Measurements from ENCODE around the gene EHHADH.

Gene EHHADH

GRCh38 chr3:185276415-185276814 lies 22.6 kb upstream of the EHHADH start:
- Histone ChIP-seq H3K4me2 (ENCODE audit: low read depth, low read length, poor library complexity, severe bottlenecking) (no peak overlapping the region), H3K4me1 (ENCODE audit: insufficient read depth, low read length, poor library complexity, severe bottlenecking) (no peaks in the 10 kb centered on the region), H3K9ac (ENCODE audit: low read depth, low read length, poor library complexity, severe bottlenecking) (no peak overlapping the region), H2AFZ (ENCODE audit: low read length) (no peak overlapping the region), H3F3A (ENCODE audit: low read depth) (no peaks in the 10 kb centered on the region), H3K9me2 (replicated peaks; ENCODE audit: low read depth, low read length) (no peaks in the 10 kb centered on the region), H3K79me2 (ENCODE audit: insufficient read depth, low read length) (no peaks in the 10 kb centered on the region), H3K4me3 (ENCODE audit: low read length, poor library complexity, severe bottlenecking) (no peak overlapping the region), H4K20me1 (ENCODE audit: insufficient read depth, low read length, poor library complexity, severe bottlenecking) (no peaks in the 10 kb centered on the region), H3K36me3 (ENCODE audit: insufficient read depth, low read length) (no peaks in the 10 kb centered on the region), H3K27me3 (ENCODE audit: insufficient read depth, low read length, poor library complexity, severe bottlenecking) (peaks cover 4% of the 10 kb centered on the region), H3K9me3 (ENCODE audit: insufficient read depth, low read depth, low read length) (no peaks in the 10 kb centered on the region)
- no peak for TF ChIP-seq CTCF (conservative IDR thresholded peaks at IDR 0.05; ENCODE audit: low read length)
- TF ChIP-seq EZH2phosphoT487 (IDR thresholded peaks at IDR 0.05; ENCODE audit: borderline replicate concordance): no peak

GRCh38 chr3:185272033-185272432 lies 18.2 kb upstream of the EHHADH start:
- Histone ChIP-seq H3K4me2 (ENCODE audit: low read depth, low read length, poor library complexity, severe bottlenecking) (no peak overlapping the region), H3K27me3 (ENCODE audit: insufficient read depth, low read length, poor library complexity, severe bottlenecking) (peaks cover 4% of the 10 kb centered on the region), H3F3A (ENCODE audit: low read depth) (no peaks in the 10 kb centered on the region), H3K79me2 (ENCODE audit: insufficient read depth, low read length) (no peaks in the 10 kb centered on the region), H3K9me2 (replicated peaks; ENCODE audit: low read depth, low read length) (no peaks in the 10 kb centered on the region), H3K9ac (ENCODE audit: low read depth, low read length, poor library complexity, severe bottlenecking) (no peak overlapping the region), H3K4me1 (ENCODE audit: insufficient read depth, low read length, poor library complexity, severe bottlenecking) (no peaks in the 10 kb centered on the region), H2AFZ (ENCODE audit: low read length) (no peak overlapping the region), H3K36me3 (ENCODE audit: insufficient read depth, low read length) (no peaks in the 10 kb centered on the region), H4K20me1 (ENCODE audit: insufficient read depth, low read length, poor library complexity, severe bottlenecking) (no peaks in the 10 kb centered on the region), H3K4me3 (ENCODE audit: low read length, poor library complexity, severe bottlenecking) (no peak overlapping the region), H3K9me3 (ENCODE audit: insufficient read depth, low read depth, low read length) (no peaks in the 10 kb centered on the region)
- TF ChIP-seq EZH2phosphoT487 (IDR thresholded peaks at IDR 0.05; ENCODE audit: borderline replicate concordance): no peak
- TF ChIP-seq CTCF (conservative IDR thresholded peaks at IDR 0.05; ENCODE audit: low read length): no peak

- no peaks in the 10 kb centered on the region for H3F3A ChIP-seq (ENCODE audit: low read depth)
- H3K4me3 ChIP-seq (ENCODE audit: low read length, poor library complexity, severe bottlenecking): no peak overlapping the region
- TF ChIP-seq EZH2phosphoT487 (IDR thresholded peaks at IDR 0.05; ENCODE audit: borderline replicate concordance): no peak
- TF ChIP-seq CTCF (conservative IDR thresholded peaks at IDR 0.05; ENCODE audit: low read length): no peak
- H3K4me1 ChIP-seq (ENCODE audit: insufficient read depth, low read length, poor library complexity, severe bottlenecking): no peaks in the 10 kb centered on the region
- H3K27me3 ChIP-seq (ENCODE audit: insufficient read depth, low read length, poor library complexity, severe bottlenecking): peaks cover under 1% of the 10 kb centered on the region
- no peaks in the 10 kb centered on the region for H3K9me3 ChIP-seq (ENCODE audit: insufficient read depth, low read depth, low read length)
- H3K9ac ChIP-seq (ENCODE audit: low read depth, low read length, poor library complexity, severe bottlenecking): no peak overlapping the region
- no peak overlapping the region for H2AFZ ChIP-seq (ENCODE audit: low read length)
- no peaks in the 10 kb centered on the region for H3K9me2 ChIP-seq (replicated peaks; ENCODE audit: low read depth, low read length)
- H3K79me2 ChIP-seq (ENCODE audit: insufficient read depth, low read length): no peaks in the 10 kb centered on the region
- no peak overlapping the region for H3K4me2 ChIP-seq (ENCODE audit: low read depth, low read length, poor library complexity, severe bottlenecking)
- no peaks in the 10 kb centered on the region for H3K36me3 ChIP-seq (ENCODE audit: insufficient read depth, low read length)
- H4K20me1 ChIP-seq (ENCODE audit: insufficient read depth, low read length, poor library complexity, severe bottlenecking): no peaks in the 10 kb centered on the region
Measured at GRCh38 chr3:185270956-185271332, 17.1 kb upstream of the EHHADH start.
